ENCODE data around the gene INHA. TPM values are rescaled to one million over a fixed set of nuclear protein-coding genes. Genes with fewer than 3 reads are reported as not detected.

INHA gene
- total RNA-seq, 2 donors from 2014 or later: 0.37 TPM; not detected in 1

DNA sequence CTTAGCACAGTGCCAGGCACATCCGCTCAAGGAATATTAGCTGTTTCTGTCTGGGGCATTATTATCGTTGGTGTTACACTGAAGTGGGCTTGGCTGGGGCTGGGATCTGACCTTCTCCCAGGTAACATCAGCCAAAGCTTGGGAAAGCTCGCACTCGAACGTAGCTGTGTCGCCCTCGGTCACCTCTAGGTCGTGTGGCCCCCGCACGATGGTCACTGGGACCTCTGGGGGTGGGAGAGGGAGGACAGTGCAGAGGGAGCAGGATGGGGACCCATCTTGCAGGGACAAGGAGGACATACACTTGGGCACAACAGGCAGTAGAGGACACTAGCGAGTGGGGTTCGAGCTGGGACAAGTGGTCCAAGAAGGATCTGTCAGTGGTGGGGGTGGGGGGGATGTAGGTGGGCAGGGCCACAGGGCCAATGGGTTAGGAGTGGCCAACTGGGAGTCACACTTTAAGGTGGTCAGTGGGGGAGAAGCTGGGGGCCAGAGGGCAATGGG, 18.6 kb upstream of the INHA start:
- intact Hi-C loops (cut with DNase I): no loop called here
- DNase-seq (ENCODE audit: low spot score): no peak

DNA sequence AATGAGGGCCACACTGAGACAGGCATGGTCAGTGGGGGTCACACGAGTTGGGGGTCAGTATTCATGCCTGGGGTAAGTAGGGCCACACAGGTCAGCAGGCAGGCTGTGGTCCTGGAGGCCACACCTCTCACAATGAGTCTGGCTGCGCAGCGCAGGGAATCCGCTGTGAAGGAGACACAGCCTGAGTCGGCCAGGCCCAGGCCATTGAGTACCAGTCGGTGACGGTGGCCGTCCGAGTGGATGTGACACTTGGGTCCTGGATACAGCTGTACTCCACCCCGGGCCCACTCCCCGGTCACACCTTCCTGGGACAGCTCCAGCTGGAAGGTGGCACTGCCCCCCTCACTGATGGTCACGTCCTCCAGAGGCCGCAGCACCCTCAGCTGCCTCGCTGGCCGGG, 17.8 kb upstream of the INHA start:
- peak; percentile 79 for DNase-seq (ENCODE audit: low spot score)
- intact Hi-C loops (cut with DNase I): no loop called here

DNA sequence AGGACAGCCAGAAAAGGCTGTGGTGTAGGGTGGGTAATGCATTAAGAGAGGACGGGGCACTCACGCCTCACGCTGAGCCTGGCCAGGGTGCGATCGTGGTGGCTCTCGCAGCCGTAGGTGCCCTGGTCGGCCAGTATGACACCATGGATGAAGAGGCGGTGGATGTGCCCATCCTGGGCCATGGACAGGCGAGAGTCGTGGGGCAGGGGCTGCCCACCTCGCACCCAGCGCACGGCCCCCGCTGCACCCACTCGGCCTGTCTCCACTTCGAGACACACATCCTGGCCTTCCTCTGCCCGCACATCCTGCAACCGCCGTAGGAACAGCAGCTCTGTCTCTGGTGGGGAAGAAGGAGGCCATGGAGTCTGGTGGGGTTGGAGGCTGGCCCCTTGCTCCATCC, 16.2 kb upstream of the INHA start:
- DNase-seq (ENCODE audit: low spot score): no peak
- intact Hi-C loops (cut with DNase I): no loop called here

DNA sequence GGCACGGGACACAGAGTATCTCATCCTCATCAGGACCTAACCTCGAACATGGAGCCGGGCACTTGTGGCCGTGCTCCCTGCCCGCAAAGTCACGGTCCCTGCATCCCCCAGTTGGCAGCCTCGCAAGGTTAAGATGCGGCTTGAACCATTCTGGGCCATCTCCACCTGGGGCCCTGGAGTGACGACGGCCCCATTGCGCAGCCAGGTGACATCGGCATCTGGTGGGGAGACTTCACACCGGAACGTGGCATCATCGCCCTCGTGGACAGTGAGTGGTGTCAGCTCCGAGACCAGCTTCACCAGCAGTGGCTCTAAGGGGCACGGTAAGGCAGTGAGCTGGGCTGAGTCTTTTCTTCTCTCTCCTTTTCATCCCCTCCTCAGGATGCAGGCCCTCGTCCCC, 15.7 kb upstream of the INHA start:
- intact Hi-C loops (cut with DNase I): no loop called here
- no peak for DNase-seq (ENCODE audit: low spot score)

DNA sequence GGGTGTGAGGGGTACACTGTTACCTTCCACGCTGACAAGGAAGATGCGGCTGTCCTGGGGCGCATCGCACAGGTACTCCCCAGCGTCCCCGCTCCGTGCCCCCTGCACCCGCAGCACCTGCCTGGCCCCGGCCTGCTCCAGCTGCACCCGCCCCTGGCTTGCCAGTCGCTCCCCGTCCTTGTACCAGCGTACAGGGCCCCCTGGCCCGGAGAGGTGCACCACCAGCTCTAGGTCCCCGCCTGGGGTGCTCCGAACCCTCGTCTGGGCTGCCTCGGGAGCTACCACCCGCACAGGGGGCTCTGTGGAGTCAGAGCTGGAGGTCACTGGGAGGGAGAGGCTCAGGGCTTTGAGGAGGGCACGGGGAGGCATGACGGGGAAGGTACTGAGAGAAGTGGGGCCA, 14.8 kb upstream of the INHA start:
- DNase-seq (ENCODE audit: low spot score): no peak
- intact Hi-C loops (cut with DNase I): no loop called here

DNA sequence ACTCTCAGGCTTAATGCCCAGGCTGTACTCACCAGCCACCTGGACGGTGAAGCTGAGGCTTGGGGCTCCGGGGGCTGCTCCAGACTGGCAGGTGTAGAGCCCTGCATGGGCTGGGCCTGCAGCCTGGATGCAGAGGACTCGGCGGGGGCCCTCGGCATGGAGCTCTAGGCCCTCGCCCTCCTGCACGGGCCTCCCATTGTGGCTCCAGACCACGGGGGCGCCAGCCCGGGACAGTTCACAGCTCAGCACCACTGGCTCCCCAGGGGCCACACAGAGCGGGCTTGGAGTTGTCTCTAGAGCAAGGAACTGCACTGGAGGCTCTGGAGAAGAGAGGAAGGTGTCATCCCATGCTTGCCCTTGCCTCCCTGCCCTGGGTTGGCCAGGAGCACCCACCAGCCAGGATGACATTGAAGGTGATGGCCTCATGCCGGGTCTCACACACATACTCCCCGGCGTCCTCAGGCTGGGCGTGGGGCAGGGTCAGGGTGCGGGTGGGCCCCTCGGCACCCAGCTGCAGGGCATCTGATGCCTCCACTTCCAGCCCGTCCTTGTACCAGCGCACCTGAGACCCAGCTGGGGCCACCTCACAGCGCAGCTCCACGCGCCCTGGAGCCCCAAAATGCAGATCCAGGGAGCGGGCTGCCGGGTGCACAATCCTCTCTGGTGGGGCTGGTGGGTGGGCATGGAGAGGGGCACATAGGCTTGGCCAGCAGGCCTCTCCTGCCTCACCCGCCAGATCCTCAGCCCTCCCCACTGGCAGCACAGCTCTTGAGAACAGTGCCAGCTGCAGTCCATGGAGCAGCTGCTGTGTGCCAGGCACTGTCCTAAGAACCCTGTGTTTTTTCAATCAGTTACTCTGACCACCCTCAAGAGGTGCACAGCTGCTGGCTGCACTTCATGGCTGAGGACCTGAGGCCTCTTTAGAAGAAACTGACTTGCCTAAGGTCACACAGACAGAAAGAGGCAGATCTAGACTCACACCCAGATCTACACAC, 14.0 kb upstream of the INHA start:
- intact Hi-C loops (cut with DNase I): no loop called here
- no peak for DNase-seq (ENCODE audit: low spot score)

DNA sequence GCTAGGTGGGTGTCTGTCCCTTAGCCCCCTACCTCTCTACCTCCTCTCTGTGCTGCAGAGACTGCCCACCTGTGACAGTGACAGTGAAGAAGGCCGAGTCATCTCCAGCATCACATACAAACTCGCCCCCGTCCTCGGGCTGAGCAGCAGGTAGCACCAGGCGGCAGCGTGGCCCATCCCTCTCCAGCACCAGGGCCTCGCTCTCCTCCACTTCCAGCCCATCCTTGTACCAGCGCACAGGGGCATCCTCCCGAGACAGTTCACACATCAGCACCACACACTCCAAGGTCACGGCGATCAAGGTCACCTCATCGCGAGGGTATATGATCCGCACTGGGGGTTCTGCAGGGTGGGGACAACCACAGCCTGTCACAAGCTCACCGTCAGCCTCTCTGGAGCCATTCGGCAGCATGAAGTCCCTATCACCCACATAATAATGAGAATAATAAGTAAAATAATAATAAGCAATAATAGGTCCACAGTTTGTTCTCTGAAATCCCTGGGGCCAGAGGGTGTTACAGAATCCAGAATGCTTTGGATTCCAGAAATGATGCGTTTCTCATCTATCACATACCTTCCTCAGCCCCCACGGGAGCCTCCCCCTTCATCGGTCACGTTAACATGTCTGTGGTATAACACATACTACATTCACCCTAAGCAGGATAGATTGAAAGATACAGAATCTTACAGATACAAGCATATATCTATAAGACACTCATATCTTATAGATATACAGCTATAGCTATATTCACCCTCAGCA, 12.8 kb upstream of the INHA start:
- intact Hi-C loops (cut with DNase I): no loop called here
- no peak for DNase-seq (ENCODE audit: low spot score)

DNA sequence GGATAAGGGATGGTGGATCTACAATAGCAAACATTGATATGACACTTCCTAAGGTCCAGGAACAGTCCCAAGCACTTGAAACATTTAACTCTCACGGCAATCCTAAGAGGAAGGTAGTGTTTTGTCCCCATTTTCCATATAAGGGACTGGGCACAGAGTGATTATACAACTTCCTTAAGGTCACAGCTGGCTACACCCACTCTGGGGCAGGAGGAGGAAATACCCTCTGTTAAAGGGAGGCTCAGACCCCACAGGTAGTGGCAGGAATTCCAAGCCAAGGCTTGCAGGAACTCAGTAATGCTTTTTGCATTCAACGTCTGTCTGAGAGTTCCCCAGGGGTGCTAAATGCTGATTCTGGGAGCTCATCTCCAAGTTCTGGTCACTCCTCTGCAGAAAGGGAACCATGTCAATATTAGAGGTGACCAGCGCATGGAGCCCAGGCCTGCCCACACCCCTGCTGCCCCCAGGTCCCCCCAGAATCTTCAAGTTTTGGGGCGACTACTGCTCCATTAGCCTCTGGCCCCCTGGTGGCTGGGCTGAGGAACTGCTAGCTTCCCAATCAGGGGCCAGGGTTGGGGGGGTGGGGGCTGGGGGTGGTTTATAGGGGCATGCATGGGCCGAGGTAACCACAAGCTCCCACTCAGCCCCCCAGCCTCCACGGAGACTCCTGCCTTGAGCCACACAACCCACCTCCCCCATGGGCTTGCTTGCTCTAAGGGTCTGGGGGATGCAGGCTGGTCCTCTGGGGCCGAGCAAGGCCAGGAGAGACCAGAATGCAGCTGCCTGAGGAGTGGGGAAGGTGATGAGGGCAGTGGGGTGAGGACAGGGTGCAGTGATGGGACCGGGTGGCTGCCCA, 11.8 kb upstream of the INHA start:
- intact Hi-C loops (cut with DNase I): no loop called here

DNA sequence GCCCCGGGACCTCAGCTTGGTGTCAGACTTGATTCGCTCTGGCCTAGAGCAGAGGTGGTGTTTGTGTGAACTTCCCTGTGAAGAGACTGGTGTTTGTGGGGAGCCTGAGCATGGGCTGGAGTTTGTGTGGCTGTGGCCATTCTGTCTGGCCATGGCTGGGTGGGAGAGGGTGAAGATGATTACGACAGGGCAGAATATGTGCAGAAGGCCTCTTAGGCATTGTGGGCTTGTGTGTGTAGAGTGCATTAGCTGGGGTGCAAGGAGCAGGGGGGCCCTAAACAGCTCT, 11.3 kb upstream of the INHA start:
- DNase-seq (ENCODE audit: low spot score): no peak
- intact Hi-C loops (cut with DNase I): no loop called here

More for the DNA sequence above, 11.8 kb upstream of the INHA start:
- DNase-seq (ENCODE audit: low spot score): no peak

DNA sequence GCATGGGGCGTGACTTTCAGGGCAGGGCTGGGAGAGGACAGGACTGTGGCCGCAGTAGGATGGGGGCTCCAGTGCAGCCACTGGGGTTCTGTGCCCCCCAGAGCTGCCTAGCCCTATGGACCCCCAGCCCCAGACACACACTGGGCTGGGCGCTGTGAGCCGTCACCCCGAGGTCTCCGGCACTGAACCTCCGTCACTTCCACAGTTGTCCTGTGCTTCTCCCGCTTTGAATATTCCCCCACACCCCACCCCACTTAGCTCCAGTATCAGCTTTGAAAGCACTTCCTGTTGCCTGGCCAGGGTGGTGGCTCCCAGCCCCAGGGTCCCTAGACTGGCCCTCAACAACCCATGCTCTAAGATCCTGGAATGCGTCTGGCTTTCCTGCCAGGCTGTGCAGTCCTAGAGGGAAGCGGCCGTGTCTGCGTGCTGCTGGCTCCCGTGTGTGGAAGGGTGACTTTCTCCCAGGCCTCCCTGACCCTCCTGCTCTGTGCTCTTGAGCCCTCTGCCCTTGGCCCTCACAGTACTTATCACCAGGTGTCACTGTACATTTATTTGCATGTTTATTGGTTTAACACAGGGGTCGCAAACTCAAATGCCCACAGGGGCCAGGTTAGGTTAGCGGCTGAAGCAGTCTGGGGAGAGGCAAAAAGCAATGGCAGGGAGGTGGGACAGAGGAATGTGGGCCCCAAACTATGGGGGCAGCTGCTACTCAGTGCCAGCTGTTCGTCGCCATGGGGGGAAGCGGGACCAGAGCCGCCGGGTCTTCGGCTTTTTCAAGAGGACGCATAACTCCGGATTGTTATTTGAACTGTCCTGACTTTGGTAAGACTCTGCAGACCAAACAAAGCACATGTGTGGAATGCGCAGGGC, 10.7 kb upstream of the INHA start:
- no peak for DNase-seq (ENCODE audit: low spot score)
- intact Hi-C loops (cut with DNase I): no loop called here

DNA sequence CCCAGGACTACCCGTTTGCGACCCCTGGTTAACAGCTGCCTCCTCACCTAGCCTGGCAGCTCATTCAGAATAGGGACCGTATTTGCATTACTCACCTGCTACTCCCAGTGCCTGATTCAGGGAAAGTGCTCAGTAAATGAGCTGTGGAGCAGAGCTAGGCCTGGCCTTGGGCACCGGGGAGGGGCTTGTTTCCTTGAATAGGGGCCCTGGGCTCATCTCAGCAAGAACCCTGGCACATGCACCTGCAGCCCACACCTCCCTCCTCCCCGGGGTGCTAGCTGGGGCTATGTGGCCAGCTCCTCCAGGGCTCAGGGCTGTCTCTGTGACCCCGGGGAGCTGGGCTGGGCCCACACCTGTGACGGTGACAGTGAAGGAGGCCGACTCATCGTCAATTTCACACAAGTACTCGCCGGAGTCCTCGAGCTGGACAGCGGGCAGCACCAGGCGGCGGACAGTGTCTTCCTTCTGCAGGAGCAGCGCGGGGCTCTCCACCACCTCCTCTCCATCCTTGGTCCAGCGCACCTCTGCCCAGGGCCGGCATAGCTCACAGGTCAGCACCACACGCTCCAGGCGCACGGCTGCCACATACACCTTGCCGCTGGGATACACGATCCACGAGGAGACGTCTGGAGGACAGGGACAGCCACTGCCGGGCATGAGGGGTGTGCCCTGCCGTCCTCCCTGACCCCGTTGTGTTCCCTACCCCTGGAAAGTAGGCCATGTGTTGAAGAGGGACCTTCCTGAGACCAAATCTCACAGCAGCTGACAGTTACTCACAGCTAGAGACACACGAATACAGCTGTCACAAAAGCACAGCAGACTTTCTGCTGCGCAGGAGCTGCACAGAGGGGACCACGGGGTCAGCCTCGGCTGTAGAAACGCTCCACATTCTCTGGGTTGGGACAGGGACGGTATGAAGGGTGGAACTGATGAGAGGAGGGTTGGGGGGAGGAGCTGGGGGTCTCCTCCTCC, 9.8 kb upstream of the INHA start:
- DNase-seq (ENCODE audit: low spot score): no peak
- intact Hi-C loops (cut with DNase I): no loop called here

DNA sequence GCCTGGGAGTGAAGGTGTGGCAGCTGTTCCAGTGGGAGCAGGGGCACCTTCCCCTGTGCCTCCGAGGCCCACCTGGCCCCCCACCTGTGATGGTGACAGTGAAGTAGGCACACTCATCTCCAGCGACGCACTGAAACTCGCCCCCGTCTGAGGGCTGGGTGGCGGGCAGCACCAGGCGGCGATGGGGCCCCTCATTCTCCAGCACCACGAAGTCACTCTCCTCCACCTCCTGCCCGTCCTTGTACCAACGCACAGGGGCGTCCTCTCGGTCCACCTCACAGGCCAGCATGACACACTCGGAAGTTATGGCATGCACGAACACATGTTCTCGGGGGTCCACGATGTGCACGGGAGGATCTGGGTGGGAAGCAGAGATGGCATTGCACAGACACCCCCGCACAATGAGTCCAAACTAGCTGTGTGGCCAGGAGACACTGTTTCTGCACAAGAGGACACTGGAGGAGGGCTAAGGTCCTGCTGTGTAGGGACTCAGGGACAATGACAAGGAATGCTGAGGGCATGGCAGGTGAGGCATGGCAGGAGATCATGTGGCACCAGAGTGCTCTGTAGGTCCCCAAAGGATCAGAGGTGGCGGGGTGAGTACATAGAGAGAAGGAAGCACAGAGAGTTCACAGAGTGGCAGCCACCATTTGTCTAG, 8.7 kb upstream of the INHA start:
- intact Hi-C loops (cut with DNase I): no loop called here
- no peak for DNase-seq (ENCODE audit: low spot score)

DNA sequence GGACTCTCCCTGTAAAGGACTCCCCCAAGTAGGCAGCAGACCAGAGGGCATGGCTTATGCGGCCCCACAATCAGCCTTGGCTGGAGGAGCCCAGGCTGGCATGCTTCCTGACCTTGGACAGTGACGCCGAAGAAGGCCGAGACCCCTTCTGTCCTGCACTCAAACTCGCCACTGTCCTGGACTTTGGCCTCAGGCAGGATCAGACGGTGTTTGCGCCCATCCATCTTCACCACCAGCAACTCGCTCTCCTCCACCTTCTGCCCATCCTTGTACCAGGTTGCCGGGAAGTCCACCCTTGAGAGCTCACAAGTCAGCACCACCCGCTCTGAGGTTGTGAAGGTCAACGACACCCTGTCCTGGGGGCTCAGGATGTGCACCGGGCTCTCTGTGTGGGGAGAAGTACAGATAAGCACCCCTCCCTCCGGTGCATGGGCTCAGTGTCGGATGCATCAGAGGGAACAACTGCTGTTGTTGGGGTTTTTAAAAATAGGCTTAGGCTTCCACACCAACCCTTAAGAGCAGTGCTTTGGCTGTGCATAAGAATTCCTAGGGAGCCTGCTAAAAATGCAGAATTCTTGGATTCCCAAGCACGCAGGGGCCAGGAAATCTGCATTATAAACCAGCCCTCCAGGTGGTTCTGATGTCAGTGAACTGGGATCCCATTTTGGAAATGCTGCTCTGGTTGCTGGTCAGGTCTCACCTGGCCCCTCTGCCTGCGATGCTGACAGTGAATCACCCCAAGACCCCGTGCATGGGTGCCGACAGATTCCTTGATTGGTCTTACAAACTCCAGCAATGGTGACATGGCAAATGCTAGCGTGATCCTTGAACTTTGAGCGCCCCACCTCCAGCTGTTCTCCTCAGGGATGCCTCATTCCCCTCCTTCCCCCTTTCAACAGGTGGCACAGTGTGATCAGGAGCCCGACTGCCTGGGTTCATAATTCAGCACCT, 6.7 kb upstream of the INHA start:
- no peak for DNase-seq (ENCODE audit: low spot score)
- intact Hi-C loops (cut with DNase I): no loop called here

DNA sequence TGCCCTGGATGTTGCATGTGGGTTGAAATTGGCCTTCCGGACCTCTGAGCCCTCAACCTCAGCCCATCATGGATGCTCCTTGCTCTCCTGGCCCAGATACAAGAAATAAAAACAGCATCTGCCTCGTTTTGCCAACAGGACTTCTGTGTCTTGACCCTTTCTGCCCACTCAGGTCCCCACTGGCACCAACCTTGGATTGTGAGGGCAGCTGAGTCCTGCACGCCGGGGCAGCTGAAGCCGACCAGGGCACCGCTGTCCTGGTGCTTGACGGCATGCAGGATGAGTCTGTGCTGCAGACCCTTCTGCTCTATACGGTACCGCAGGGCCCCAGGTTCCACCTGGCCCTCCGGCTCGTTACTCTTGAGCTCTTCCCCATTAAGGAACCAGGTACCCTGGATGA, 5.5 kb upstream of the INHA start:
- intact Hi-C loops (cut with DNase I): no loop called here
- DNase-seq (ENCODE audit: low spot score): no peak

DNA sequence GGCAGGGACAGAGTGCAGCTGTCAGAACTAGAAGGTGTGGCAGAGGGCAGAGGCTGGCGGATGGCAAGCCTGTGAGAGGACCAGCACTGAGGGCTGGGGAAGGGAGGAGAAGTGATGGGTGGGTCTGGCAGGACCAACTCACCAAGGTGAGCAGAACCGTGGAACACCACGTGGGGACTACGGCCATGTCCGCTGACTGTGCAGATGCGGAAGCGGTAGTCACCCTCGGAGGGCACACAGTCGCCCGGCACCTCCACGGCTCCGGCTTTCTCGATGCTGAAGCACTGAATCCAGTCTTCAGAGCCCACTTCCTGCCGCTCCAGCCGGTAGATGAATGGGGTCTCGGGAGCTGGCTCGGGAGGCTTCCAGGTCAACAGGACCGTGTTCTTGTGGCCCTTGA, 5.0 kb upstream of the INHA start:
- DNase-seq (ENCODE audit: low spot score): no peak
- intact Hi-C loops (cut with DNase I): no loop called here

DNA sequence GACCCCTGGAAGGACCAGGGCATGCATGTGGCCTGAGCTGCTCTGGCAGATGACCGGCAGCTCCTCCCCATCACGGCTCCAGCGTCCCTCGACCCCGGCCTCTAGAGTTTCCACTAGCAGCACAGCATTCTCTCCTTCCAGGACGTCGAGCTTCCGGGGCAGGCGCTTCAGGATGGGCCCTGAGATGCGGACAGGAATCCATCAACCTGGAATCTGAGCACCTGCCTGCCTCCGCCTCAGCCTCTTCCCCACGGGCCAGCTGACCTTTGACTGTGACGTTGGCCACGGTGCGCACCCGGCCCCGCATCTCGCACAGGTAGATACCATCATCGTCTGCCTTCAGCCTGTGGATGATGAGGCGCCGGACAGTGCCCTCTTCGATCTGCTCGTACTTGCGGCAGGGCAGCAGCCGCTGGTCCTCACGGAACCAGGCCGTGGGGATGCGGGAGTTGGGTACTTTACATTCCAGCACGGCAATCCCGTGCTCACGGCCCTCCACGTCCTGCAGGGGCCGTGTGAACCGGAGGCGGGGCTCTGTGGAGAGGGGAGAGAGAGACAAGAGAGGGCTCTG, 4.2 kb upstream of the INHA start:
- intact Hi-C loops (cut with DNase I): no loop called here

More for the DNA sequence above, 4.2 kb upstream of the INHA start:
- no peak for DNase-seq (ENCODE audit: low spot score)

Measured in posterior vena cava (tissue), 2 donors.